SK-MEL-5 (cell line): ENCODE results near the gene SF3B1. TPM values are rescaled to one million over a fixed set of nuclear protein-coding genes. Genes with fewer than 3 reads are reported as not detected.
"Not testable (repeated sequence)": the region's sequence is repeated elsewhere in the genome, so short reads cannot be mapped to it uniquely, and the experiment has no call there.

Source experiments
- DNase-seq: peaks from one replicate; pipeline ENCODE4 v3.0.0-alpha.2; 2016; ENCODE audit warnings: low read depth, low spot score
- in situ Hi-C: cut with HindIII; loops from 2 replicates; pipeline ENCODE4 v1.10.0; 2016; ENCODE audit warnings: low sequenced_read_pairs, high pct_unique_total_duplicates, low pct_unique_long_range_greater_than_20kb
- total RNA-seq: library from RNA; depleted of rRNA; stranded (reverse); fragments of >200 nt; shearing (Covaris generic); gene quantifications from 2 replicates; pipeline ENCODE4 v1.2.3, GENCODE V29; 2014

The SF3B1 gene
- total RNA-seq, 1 experiment from 2014 or later: 202 TPM

DNA sequence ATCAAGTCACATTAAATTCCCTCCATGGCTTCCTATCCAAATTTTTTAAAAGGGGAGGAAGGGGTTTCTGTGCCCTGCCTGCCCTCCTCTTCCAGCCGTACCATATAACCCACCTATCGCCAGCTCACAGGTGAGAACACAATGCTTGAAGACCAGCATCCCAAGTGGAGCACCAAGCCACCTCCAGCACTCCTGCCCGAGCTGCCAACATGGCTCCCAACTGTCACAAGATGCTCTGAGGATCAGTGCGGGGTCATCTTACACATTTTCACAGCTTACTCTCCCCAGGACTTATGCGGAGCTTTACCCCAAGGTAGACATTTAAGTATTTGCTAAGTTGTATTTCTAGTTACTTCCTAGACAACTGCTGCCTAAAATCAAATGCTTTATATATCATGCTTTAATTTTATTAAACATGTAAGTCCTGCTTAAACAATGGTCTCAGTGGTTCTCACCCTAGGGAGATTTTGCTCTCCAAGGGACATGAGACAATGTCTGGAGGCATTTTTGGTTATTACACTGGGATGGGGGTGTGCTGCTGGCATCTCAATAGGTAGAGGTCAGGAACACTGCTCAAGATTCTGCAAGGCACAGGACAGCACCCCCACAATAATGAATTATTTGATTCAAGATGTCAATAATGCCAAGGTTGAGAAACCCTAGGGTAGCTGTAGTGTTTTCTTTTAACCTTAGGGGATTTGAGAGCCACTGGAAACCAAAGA lies 45.8 kb downstream of the SF3B1 start:
- in situ Hi-C loops: no loop called here
- no peak for DNase-seq

DNA sequence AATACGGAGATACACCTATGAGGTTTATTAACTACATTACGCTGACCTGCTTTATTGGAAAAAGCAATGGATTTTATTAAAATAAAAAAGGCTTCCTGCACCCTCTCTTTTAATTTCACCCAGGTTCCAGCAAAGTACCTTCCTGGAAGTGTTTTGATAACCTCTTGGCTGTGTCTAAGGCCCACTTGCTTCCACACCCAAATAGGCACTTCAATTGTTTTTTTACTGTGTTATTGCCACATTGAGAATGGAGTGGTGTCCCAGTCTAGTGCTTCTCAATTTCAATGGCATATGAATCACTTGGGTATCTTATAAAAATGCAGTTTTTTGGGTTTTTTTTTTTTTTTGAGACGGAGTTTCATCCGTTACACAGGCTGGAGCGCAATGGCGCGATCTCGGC lies 47.6 kb downstream of the SF3B1 start:
- DNase-seq: no peak
- in situ Hi-C loops: no loop called here

DNA sequence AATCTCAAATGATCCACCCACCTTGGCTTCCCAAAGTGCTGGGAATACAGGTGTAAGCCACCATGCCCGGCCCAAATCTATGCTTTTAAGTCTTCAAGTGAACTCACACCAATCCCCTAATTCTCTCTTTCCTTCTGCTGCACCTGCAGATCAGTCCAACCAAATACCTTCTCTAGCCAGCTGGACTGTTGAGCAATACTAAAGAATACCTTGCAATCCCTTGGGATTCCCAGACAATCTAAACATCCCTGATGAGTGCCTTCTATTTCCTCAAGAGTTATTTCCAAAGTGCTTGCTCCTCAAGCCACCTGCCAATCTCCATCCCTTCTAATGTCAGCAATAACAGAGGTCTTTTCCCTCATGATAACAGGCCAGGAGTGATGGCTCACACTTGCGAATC lies 48.6 kb downstream of the SF3B1 start:
- in situ Hi-C loops: no loop called here
- no peak for DNase-seq

DNA sequence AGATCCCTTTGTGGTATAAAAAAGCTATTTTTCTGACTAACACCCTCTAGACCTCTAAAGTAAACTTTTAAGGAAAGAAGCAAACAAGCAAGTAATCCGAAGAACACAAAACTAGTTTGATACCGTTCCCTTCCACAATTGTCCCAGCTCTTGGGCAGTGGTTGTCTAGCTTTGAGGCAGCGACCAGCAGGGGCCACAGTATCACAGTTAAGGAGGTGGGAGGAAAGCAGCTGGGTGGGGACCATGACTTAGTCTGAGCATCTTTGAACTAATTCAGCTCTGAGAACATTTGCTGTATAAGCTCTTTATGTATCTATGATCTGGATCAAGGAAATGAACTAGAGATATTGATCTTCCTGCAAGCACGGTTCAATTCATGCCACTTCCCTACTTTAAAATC lies 51.0 kb downstream of the SF3B1 start:
- in situ Hi-C loops: no loop called here
- DNase-seq: peak; percentile 17

DNA sequence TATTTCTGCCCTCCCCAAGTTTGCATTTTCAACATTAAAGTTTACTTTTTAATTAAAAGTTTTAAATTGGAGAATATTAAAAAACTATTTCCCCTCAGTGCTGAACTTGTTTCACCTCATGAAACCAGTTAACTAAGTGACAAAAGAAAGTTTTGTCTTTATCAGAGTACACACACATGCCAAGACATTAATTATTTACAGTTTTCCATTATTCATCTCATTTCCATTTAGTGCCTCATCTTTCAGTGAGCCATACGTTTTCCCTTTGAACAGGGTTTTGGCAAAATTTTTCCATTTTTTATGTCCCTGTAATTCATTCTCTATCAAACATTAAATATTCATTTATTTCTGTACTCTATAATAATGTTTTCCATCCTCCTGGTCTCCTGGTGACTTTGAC lies 53.2 kb downstream of the SF3B1 start:
- DNase-seq: no peak
- in situ Hi-C loops: no loop called here

DNA sequence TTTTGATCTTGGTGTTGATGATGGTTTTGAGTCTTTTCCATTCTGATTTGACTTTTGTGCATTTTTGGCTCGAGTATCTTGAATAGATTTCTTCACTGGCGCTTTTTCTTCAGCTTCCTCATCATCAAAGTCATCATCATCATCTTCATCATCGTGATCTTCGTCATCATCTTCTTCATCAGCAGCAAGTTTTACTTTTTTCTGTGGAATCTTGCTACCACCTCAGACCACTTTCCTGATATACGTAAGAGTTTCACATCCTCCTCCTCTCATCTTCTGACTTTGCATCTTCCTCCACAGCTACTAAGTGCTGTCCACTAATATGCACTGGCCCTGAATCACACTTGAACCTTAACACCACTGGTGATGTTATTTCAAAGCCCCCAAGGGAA lies 54.9 kb downstream of the SF3B1 start:
- DNase-seq, in situ Hi-C loops: not testable (repeated sequence)

DNA sequence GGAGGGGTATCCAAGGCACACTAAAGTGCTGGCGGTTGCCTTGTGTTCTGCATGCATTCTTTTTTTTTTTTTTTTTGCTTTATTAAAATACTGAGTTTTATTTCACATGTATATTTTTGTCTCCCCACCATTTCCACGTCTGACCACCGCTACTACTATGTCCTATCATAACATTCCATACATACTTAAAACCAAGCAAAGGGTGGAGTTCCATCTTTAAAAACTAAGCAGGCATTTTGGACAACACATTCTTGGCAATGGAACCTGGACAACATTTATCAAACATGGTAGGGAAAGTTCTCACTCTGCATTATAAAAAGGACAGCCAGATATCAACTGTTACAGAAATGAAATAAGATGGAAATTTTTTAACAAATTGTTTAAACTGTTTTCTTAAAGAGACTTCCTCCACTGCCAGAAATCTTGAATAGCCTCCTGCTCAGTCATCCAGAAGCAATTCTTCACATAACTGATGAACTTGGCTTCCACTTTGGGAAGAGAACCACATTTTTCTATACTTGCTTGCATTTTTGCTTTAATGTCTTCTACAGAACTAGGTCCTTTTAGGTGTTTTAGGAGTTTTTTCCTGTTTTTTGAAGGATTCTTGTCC lies 55.4 kb downstream of the SF3B1 start:
- DNase-seq, in situ Hi-C loops: not testable (repeated sequence)

DNA sequence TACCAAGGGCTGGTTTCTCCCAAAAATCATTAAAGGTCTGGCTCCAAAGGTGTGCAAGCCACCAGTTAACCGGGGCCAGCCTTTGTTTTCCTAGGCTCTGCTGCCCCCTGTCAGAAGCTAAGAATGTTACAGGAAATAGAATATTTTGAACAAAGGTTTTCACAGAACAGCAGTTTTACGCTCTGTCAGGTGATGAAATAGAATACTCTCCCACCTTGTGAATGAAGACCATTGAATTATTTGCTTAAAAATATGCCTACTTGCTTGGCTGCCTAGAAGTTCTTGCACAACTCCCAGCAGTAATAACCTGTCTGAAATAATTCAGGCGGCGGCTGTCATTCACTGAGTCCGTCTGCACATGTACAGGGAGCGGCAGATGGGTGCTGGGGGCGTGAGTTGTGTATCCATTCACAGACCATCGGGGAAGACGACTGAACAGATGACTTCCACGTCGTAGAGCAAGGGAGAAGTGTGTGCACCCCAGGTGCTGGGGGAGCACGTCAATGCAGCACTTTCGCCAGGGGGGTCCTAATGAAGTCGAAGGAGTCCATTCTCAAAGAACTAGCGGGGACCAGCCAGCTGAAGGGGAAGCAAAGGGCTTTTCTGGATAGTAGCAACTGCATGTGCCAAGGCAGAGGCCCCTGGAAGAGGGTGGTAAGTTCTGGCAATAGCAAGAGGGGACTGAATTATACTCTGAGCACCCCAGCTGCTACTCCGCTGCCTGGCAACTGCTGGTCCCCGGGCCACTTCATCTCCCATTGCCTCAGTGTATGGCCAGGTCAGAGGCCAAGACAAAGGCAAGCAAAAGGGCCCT lies 56.1 kb downstream of the SF3B1 start:
- in situ Hi-C loops: no loop called here
- peak; percentile 70 for DNase-seq

DNA sequence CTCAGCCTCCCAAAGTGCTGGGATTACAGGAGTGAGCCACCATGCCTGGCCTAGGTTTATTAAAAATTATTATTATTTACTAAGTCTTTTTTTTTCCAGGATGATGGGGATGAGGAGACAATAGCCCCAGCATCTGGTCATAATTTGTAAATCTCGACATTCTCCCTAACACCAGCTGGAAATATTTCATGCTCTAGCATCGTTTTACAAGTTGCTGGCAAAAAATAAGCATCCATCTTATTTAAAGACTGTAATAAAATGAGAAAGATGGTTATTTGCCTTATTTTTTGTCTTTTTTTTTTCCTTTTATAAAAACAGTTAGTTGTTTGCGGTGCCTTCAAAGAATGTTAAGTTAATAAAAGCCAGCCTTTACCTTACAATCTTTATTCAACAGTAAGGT lies 56.7 kb downstream of the SF3B1 start:
- DNase-seq: no peak
- in situ Hi-C loops: no loop called here

DNA sequence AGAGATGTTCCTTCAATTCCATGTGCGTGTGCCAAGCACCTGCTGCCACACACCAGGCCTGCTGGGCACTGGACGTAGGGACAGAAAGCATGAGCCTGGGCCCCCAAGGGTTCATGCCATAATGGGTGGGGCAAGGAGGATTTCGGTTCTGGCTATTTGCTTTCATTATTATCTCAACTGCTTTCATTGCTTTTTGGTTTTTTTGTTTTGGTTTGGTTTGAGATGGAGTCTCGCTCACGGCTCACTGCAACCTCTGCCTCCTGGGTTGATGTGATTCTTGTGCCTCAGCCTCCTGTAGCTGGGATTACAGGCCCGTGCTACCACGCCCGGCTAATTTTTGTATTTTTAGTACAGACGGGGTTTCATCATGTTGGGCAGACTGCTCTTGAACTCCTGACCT lies 57.2 kb downstream of the SF3B1 start:
- in situ Hi-C loops: no loop called here
- no peak for DNase-seq

DNA sequence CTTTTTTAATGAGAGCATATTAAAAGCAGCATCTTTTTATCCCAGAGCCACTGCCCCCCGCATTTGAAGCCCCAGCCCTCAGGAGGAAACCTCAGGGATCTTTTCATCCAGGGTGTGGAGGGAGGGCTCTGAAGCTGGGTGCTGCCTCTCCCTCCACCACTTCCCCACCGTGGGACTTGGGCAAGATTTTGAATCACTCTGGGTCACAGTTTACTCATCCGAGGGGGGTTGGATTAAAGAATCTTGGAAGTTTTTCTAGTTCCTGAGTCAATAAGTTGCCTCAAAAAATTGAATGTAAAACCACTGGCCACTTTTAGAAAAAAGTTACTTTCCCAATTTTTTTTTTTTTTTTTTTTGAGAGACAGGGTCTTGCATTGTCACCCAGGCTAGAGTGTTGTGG lies 62.2 kb downstream of the SF3B1 start:
- in situ Hi-C loops: loop anchor here (25.0 kb wide), 1 partner anchor 185 kb away; no protein-coding TSS in a partner anchor
- no peak for DNase-seq

DNA sequence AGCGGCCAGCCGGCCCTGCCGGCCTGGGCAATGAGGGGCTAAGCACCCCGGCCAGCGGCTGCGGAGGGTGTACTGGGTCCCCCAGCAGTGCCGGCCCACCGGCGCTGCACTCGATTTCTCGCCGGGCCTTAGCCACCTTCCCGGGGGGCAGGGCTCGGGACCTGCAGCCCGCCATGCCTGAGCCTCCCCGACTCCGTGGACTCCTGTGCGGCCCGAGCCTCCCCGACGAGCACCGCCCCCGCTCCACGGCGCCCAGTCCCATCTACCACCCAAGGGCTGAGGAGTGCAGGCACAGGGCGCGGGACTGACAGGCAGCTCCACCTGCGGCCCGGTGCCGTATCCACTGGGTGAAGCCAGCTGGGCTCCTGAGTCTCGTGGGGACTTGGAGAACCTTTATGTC lies 64.2 kb downstream of the SF3B1 start:
- in situ Hi-C loops: loop anchor here (25.0 kb wide), 1 partner anchor 183 kb away; no protein-coding TSS in a partner anchor

DNA sequence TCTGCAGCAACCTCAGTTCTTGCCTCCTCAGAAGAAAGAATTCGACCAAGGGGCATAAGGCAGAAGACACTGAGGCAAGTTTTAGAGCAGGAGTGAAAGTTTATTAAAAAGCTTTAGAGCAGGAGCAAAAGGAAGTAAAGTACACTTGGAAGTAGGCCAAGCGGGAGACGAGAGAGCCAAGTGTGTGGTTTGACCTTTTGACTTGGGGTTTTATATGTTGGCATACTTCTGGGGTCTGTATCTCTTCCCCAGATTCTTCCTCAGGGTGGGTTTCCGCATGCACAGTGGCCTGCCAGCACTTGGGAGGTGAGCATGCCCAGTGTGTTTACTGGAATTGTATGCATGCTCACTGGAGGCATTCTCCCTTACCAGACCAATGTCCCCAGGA lies 64.9 kb downstream of the SF3B1 start:
- in situ Hi-C loops: loop anchor here (25.0 kb wide), 1 partner anchor 183 kb away; no protein-coding TSS in a partner anchor
- no peak for DNase-seq

More for the DNA sequence above, 64.2 kb downstream of the SF3B1 start:
- not testable (repeated sequence) for DNase-seq

DNA sequence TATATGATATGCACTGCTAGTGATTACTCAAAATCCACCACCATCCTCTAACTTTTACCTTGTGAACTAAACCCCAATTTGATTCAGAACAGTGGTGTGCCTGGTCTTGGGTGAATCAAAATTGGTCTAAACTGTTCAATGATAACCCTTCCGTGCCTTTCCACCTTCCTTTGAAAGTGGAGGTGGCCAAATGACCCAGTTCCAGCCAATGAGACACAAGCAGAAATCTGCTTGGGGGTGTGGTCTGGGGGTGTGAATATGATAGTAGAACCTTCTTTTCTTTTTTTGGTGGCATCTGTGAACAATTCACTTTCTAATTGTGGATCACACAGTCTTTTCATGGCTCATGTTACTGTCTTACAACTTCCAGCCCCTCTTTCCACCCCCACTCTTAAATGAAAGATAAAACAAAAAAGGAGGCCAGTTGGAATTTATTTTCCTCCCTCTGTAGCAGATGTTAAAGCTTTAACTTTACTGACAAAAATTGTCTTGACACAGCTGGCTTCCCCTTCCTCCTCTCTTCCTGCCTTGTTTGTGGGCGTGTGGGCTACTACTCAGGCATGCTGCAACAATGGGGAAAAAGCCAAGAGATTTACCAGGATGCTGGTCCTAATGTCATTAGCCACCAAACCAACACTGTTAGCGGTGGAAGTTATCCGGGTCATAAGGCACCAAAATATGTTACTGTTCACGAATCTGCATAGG lies 65.4 kb downstream of the SF3B1 start:
- in situ Hi-C loops: loop anchor here (25.0 kb wide), 1 partner anchor 182 kb away; no protein-coding TSS in a partner anchor
- no peak for DNase-seq

DNA sequence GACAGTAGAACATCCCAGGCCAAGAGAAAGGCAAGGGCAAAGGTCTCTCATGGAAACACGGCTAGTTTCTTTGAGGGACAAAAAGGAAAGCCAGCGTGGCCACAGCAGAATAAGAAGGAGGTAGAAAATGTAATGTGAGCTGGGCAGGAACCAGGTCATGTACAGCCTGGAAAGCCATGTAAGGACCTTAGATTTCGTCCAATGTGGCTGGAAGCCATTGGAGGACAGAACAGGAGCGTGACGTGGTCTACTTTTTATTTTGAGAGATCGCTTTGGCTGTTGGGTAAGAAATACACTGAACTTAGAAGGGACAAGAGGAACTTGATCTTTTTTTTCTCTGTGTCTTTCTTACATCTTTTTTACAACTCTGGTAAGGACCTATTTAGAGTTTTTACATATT lies 66.4 kb downstream of the SF3B1 start:
- no peak for DNase-seq
- in situ Hi-C loops: loop anchor here (25.0 kb wide), 1 partner anchor 181 kb away; no protein-coding TSS in a partner anchor

DNA sequence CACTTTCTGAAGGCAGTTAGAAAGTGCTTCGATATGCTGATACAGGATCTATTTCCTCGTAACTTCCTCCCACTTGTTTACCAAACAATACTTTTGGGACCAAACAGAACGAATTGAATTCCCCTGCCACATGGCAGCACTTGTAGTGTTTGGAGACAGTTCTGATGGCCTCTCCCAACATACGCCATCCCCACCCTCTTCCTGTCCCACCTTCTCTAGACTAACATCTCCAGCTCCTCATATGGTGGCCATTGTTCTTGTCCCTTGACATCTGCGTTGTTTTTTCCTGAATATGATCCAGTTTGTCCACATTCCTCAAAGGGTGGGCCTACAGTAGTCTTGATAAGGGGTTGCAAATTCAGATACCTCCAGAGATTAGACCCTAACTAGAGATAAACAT lies 70.8 kb downstream of the SF3B1 start:
- DNase-seq: no peak
- in situ Hi-C loops: loop anchor here (25.0 kb wide), 1 partner anchor 177 kb away; no protein-coding TSS in a partner anchor

DNA sequence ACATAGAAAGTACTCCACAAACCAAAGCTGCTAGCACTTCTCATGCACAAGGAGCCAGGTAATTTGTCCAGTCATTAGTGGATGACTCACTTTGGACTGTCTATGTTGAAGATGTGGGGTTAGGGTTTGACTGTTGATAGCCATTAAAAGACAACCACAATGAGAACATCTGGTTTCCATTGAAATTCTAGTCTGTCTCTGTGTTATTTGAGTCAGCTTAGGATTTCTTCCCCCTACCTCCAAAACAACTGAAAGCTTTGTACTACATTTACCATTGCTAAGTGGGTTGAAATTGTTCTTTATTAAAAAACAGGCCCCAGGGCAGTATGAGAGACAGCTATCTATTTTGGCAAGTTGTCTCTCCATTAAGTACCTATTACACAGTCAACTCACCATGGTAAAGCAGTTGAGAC lies 74.1 kb downstream of the SF3B1 start:
- in situ Hi-C loops: loop anchor here (25.0 kb wide), 1 partner anchor 173 kb away; no protein-coding TSS in a partner anchor
- peak; percentile 90 for DNase-seq
